Activated T-cell treated with anti-CD3 and anti-CD28 coated beads, Interleukin-2, amount 50 U/mL, for 72 hours (primary cell): Measurements from ENCODE around the gene NPLOC4. TPM values are rescaled to one million over a fixed set of nuclear protein-coding genes. Genes with fewer than 3 reads are reported as not detected.

Source experiments
- ATAC-seq, 2 donors: fragments of 150-1000 bp; cut with Tn5 transposase; replicated peaks in 1 of 2; 2 replicates each; pipeline ENCODE4 v1.10.0; 2021; ENCODE audit warnings: moderate library complexity in 2 of 2, mild to moderate bottlenecking in 1 of 2
- DNase-seq, 2 donors: peaks; one replicate each; pipeline ENCODE4 v3.0.0; 2021 to 2022; ENCODE audit warnings: mixed read lengths in 1 of 2
- H3K27ac Mint-ChIP-seq: one replicate; pipeline ENCODE4 v1.8.0; 2022; ENCODE audit warnings: mild to moderate bottlenecking, moderate library complexity, mixed read lengths
- H3K27me3 Mint-ChIP-seq: one replicate; pipeline ENCODE4 v1.8.0; 2022; ENCODE audit warnings: low read depth, mixed read lengths
- H3K36me3 Mint-ChIP-seq, 2 donors: one replicate each; pipeline ENCODE4 v1.8.0; 2022; ENCODE audit warnings: mixed read lengths in 2 of 2, mild to moderate bottlenecking in 1 of 2; ENCODE audit not compliant: insufficient read depth in 2 of 2
- H3K4me1 Mint-ChIP-seq: one replicate; pipeline ENCODE4 v1.8.0; 2022; ENCODE audit warnings: low read depth, mixed read lengths
- H3K4me3 Mint-ChIP-seq, 2 donors: one replicate each; pipeline ENCODE4 v1.8.0; 2022; ENCODE audit warnings: mild to moderate bottlenecking in 2 of 2, mixed read lengths in 2 of 2, moderate library complexity in 2 of 2
- H3K9me3 Mint-ChIP-seq, 2 donors: one replicate each; pipeline ENCODE4 v1.8.0; 2022; ENCODE audit warnings: mixed read lengths in 2 of 2
- total RNA-seq, 2 donors: library from RNA; stranded (reverse); gene quantifications; one replicate each; pipeline ENCODE4 v1.2.3, GENCODE V29; 2022

Gene NPLOC4
- total RNA-seq, 2 donors from 2014 or later, result 89.7 to 107 TPM

- no peak for ATAC-seq
- H3K4me1 Mint-ChIP-seq, result peaks cover 18% of the 10 kb centered on the region
- H3K4me3 Mint-ChIP-seq, result peak overlapping the region; percentile 66 to 71
Measured at GRCh38 chr17:81520021-81520901, 116.7 kb downstream of the NPLOC4 start.

GRCh38 chr17:81519284-81520020 lies 117.5 kb downstream of the NPLOC4 start:
- Mint-ChIP-seq H3K27ac (no peak overlapping the region), H3K36me3 (no peaks in the 10 kb centered on the region), H3K4me1 (peaks cover 18% of the 10 kb centered on the region), H3K9me3 (no peaks in the 10 kb centered on the region), H3K27me3 (no peaks in the 10 kb centered on the region), H3K4me3 (peak overlapping the region; percentile 66 to 71)
- DNase-seq (peak; percentile 75 to 79), ATAC-seq (peak; percentile 48 to 68)

More at GRCh38 chr17:81520021-81520901, 116.7 kb downstream of the NPLOC4 start:
- Mint-ChIP-seq H3K27me3 (no peaks in the 10 kb centered on the region), H3K9me3 (no peaks in the 10 kb centered on the region), H3K36me3 (no peaks in the 10 kb centered on the region), H3K27ac (no peak overlapping the region)
- DNase-seq, result no peak

DNA sequence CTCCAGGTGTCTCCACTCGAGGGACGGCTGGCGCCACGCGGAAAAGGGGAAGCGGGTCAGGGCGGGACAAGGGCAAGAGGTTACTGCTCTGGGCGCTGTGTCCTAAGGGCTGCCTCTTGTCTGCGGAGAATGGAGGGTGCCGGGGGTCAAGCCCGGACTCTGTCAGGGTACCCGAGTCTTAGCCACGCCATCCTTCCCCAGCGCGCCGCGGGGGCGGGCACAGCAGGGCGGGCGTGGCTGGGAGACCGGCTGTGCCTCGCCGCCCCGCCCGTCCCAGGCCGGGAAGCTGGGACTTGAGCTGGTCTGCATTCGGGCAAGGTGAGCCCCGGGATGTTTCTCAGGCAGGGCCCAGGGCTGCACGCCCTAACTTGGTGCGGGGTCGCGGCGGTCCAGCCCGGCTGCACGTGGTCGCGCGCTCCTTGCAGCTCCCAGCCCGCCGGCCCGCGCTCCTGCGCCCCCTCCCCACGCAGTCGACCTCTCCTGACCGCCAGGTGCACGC lies 118.1 kb downstream of the NPLOC4 start:
- no peaks in the 10 kb centered on the region for H3K27me3 Mint-ChIP-seq
- H3K4me3 Mint-ChIP-seq, result peak overlapping the region in 1 of 2 donors; percentile 66
- DNase-seq (peak; percentile 36 to 50), ATAC-seq (peak in 1 of 2 donors; percentile 10)
- no peaks in the 10 kb centered on the region for H3K9me3 Mint-ChIP-seq
- H3K4me1 Mint-ChIP-seq, result peaks cover 18% of the 10 kb centered on the region
- H3K27ac Mint-ChIP-seq, result no peak overlapping the region
- no peaks in the 10 kb centered on the region for H3K36me3 Mint-ChIP-seq

DNA sequence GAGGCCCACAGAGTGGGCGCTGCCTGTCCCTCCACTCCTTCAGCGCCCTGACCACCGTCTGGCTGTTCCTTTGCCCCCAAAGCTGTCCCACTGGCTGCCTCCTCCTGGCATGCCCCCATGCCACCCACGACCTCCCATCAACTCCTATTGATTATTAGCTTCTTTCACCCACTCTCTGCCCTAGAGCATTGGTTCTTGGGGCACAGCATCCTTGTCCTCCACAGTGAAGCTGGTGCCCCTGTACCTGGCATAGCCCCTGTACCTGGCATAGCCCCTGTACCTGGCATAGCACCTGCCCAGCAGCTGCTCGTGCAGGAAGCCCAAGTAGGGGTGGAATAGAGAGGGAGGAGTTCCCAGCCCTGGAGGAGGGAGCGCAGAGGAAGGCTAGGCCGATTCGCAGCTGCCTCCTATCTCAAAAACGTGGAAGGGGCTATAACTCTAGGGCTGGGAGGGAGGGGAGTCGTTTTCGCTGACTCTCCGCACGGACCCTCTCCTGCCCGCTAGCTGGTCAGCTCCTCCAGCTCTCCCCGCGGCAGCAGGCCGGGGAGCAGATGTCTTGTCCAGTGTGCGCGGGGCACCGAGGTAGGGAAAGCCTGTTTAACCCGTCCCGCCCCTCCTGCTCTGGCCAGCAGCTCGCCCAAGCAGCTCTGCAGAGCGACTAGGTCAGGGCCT lies 118.7 kb downstream of the NPLOC4 start:
- ATAC-seq (no peak), DNase-seq (no peak)
- H3K9me3 Mint-ChIP-seq, result no peaks in the 10 kb centered on the region
- peaks cover 18% of the 10 kb centered on the region for H3K4me1 Mint-ChIP-seq
- no peak overlapping the region for H3K27ac Mint-ChIP-seq
- no peaks in the 10 kb centered on the region for H3K27me3 Mint-ChIP-seq
- H3K36me3 Mint-ChIP-seq, result no peaks in the 10 kb centered on the region
- H3K4me3 Mint-ChIP-seq, result peak overlapping the region; percentile 61 to 66

DNA sequence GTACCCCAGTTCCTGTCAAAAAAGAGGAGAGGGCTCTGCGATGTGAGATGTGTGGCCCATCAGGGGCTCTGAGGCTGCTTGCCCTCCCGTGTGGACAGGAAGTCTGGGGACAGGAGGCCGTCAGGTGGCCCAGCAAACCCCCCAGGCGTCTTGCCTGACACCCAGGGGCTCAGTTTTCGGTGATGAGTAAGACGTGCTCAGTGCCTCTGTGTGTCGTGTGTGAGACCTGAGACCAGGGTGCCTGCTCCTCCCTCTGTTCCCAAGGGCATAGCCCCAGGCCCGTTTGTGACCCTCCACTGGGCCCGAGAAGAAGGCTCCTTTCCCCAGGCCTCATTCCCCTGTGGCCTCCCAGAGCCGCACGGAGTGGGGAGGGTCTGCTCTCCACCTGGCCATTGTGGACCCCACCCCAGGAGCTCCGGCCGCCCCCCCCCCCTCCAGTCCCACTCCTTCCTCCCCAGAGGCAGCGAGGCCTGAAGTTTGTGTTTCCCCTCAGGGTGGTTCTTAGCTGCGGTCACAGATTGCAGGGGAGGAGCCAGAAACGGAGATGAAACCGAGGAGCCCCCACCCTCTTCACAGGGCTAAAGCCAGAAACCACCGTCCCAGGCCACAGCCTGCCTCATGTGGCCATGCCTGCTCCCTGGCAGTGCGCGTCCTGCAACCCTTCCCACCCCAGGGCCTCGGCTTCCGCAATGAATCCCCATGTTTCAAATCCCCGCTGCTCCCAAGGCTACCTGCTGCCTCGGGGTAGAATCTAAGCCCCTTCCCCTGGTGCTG lies 119.4 kb downstream of the NPLOC4 start:
- peak overlapping the region; percentile 44 to 61 for H3K4me3 Mint-ChIP-seq
- peaks cover 18% of the 10 kb centered on the region for H3K4me1 Mint-ChIP-seq
- no peak for DNase-seq
- no peak for ATAC-seq
- H3K36me3 Mint-ChIP-seq, result no peaks in the 10 kb centered on the region
- H3K9me3 Mint-ChIP-seq, result no peaks in the 10 kb centered on the region
- H3K27me3 Mint-ChIP-seq, result no peaks in the 10 kb centered on the region
- H3K27ac Mint-ChIP-seq, result no peak overlapping the region

GRCh38 chr17:81517009-81517338 lies 119.9 kb downstream of the NPLOC4 start:
- peaks cover 18% of the 10 kb centered on the region for H3K4me1 Mint-ChIP-seq
- no peaks in the 10 kb centered on the region for H3K27me3 Mint-ChIP-seq
- ATAC-seq, result no peak
- no peak overlapping the region for H3K27ac Mint-ChIP-seq
- DNase-seq, result no peak
- peaks cover 3% of the 10 kb centered on the region in 2 donors for H3K36me3 Mint-ChIP-seq
- H3K9me3 Mint-ChIP-seq, result no peaks in the 10 kb centered on the region
- peak overlapping the region; percentile 95 to 98 for H3K4me3 Mint-ChIP-seq

DNA sequence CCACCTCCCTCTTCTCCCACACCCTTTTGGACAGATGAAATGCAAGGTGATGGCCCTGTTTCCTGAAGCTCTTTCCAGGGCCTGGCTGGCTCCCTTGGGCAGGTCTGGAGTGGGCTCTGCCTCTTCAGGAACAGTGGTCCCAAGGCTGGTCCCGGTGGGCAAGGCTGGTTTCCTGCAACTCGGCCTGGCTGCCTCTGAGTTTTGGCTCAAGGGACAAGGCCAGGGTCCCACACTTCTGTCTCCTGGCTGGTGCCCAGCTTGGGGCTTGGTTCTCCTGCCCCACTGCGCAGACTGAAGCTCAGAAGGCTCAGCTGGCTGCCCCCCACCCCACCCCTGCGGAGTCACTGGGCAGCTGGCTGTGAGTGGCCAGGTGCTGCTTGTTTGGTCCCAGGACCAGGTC lies 120.5 kb downstream of the NPLOC4 start:
- H3K4me3 Mint-ChIP-seq, result peak overlapping the region; percentile 95 to 98
- no peaks in the 10 kb centered on the region for H3K27me3 Mint-ChIP-seq
- H3K9me3 Mint-ChIP-seq, result no peaks in the 10 kb centered on the region
- H3K4me1 Mint-ChIP-seq, result peaks cover 20% of the 10 kb centered on the region
- peaks cover 8% of the 10 kb centered on the region in 2 donors for H3K36me3 Mint-ChIP-seq
- no peak overlapping the region for H3K27ac Mint-ChIP-seq
- DNase-seq (no peak), ATAC-seq (no peak)

DNA sequence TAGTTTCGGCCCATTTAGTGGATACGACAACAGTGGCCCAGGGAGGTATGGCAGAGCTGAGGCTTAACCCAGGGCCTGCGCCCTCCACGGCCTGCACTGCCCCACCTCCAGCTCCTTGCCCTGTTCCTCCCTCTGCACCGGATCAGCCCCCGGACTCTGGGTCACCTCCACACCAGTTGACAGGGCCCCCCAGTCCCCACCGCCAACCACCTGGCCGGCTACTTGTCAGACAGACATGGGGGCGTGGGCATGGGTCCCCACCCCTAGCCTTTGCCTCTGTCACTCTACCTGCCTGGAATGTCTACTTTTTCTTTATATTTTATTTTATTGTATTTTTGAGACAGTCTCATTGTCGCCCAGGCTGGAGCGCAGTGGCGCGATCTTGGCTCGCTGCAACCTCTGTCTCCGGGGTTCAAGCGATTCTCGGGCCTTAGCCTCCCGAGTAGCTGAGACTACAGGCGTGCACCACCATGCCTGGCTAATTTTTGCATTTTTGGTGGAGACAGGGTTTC lies 121.3 kb downstream of the NPLOC4 start:
- ATAC-seq, result no peak
- peaks cover 27% of the 10 kb centered on the region for H3K4me1 Mint-ChIP-seq
- no peak for DNase-seq
- peaks cover 17% of the 10 kb centered on the region in 2 donors for H3K36me3 Mint-ChIP-seq
- H3K4me3 Mint-ChIP-seq, result peak overlapping the region; percentile 95 to 98
- no peaks in the 10 kb centered on the region for H3K9me3 Mint-ChIP-seq
- H3K27ac Mint-ChIP-seq, result peak overlapping the region; percentile 94
- no peaks in the 10 kb centered on the region for H3K27me3 Mint-ChIP-seq

DNA sequence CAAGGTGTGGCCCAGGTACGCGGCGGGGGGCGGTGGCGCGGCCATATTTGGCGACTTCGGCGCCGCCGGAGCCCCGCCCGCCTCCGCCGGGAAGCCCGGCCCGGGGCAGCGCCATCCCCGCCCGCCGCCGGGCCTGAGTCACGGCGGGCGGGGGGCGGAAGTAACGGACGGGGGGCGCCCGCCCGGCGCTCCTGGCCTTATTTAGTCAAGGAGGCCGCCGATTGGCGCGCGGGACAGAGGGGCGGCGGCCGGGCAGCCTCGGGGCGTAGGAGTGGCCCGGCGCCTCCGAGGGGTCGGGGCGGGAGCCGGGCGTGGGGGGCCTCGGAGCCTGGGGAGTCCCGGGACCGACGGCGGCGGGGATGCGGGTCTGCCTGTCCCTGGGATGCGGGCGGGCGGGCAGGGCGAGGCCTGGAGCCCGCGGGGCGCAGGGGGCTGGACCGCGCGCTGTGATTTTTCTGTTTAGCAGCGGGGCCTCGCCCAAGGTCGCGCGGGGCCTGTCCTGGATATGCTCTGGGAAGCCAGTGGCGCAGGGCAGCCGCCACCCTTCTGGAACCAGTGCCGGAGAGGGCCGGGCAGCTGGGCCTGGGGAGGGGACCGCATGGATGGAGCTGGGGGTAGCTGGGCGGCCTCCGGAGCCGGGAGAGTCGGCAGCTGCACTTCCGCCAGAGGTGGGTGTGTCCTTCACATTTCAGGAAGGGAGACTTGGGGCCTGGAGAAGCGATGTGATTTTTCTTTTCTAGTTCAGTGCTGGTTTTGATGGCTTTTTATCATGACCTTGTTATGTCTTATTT lies 122.0 kb downstream of the NPLOC4 start:
- H3K27me3 Mint-ChIP-seq, result no peaks in the 10 kb centered on the region
- ATAC-seq, result peak; percentile 47 to 51
- H3K36me3 Mint-ChIP-seq, result peaks cover 22 to 23% of the 10 kb centered on the region in 2 donors
- DNase-seq, result peak; percentile 82 to 87
- no peaks in the 10 kb centered on the region for H3K9me3 Mint-ChIP-seq
- peak overlapping the region; percentile 94 for H3K27ac Mint-ChIP-seq
- peaks cover 30% of the 10 kb centered on the region for H3K4me1 Mint-ChIP-seq
- H3K4me3 Mint-ChIP-seq, result peak overlapping the region; percentile 95 to 98

DNA sequence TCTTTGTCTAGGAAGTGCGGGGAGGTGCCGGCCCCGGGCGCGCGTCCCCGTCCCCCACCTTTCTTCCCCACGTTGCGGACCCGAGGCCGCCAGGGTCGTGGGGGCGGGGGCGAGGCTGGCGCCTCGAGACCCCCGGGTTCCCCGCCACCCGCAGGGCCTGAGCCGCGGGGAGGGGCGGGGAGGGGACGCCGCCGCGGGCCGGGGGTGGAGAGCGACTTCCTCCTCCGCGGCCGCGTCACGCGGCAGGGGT lies 122.5 kb downstream of the NPLOC4 start:
- no peaks in the 10 kb centered on the region for H3K9me3 Mint-ChIP-seq
- H3K27me3 Mint-ChIP-seq, result no peaks in the 10 kb centered on the region
- ATAC-seq (peak in 1 of 2 donors; percentile 2), DNase-seq (no peak)
- H3K36me3 Mint-ChIP-seq, result peaks cover 27 to 29% of the 10 kb centered on the region in 2 donors
- peak overlapping the region; percentile 80 to 85 for H3K4me3 Mint-ChIP-seq
- peaks cover 35% of the 10 kb centered on the region for H3K4me1 Mint-ChIP-seq
- H3K27ac Mint-ChIP-seq, result no peak overlapping the region

DNA sequence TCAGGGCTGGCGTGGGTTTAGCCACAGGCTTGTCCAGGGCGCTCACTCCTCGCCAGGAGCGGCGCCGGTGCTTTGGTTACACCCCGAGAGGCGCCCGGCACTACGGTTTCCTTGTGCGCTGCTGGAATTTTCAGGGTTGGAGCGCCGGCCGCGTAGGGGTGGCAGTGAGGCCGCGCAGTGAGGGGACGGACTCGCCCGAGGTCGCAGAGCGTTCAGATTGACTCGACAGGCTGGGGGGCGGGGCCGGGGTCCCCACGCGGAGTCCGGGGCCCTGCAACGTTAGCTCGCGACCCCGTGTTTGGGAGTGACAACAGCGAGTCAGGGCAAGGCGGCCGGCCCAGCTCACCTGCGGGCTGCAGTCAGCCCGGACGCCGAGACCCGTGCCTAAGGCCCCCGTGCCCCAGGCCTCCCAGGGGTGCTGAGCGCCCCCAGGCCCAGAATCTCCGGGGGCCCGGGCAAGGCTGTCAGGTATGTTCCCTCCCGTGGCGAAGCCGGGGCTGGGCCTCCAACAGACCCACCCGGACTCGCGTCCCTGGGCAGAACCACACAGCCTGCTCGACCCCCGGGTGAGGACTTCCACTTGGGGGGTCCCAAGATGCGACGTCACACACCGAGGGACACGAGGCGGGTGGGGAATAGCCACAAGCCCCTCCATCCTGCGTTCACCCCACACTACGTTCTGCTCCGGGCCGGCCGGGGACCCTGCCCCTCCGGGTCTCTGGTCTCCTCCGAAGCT lies 123.0 kb downstream of the NPLOC4 start:
- peaks cover 40% of the 10 kb centered on the region for H3K4me1 Mint-ChIP-seq
- H3K27ac Mint-ChIP-seq, result peak overlapping the region; percentile 75
- ATAC-seq (peak; percentile 6 to 8), DNase-seq (peak; percentile 65 to 68)
- H3K4me3 Mint-ChIP-seq, result peak overlapping the region; percentile 85 to 92
- H3K27me3 Mint-ChIP-seq, result no peaks in the 10 kb centered on the region
- peaks cover 31 to 33% of the 10 kb centered on the region in 2 donors for H3K36me3 Mint-ChIP-seq
- H3K9me3 Mint-ChIP-seq, result no peaks in the 10 kb centered on the region
